SK-N-SH (cell line): ENCODE data around the gene PRKACB. TPM values are rescaled to one million over a fixed set of nuclear protein-coding genes. Genes with fewer than 3 reads are reported as not detected.

Experiments used
- CTCF ChIA-PET: fragments of 300-600, 350-600 bp; formaldehyde crosslinking; extraction: SDS; loops from one replicate; lab custom pipeline; 2021; lab: Yijun Ruan, JAX
- POLR2A ChIA-PET: fragments of 350-600 bp; sonication (Branson Sonifier 250); formaldehyde crosslinking; extraction: SDS; loops from one replicate; lab custom pipeline; 2020; ENCODE audit warnings: antibody characterized with exemption, inconsistent platforms; lab: Yijun Ruan, JAX
- DNase-seq: peaks from one replicate; pipeline ENCODE4 v3.0.0; 2012
- H2AFZ ChIP-seq: fragments of 200-600 bp; sonication (generic); 2 replicates; pipeline ENCODE4 v1.8.1; 2016; ENCODE audit warnings: antibody characterized with exemption, mild to moderate bottlenecking, low read depth
- H3F3A ChIP-seq: fragments of 200-600 bp; sonication (generic); replicated peaks from 2 replicates; pipeline ENCODE3; 2016; ENCODE audit warnings: antibody characterized with exemption, mild to moderate bottlenecking; ENCODE audit not compliant: insufficient read depth
- H3K27ac ChIP-seq, 2 experiments: fragments of 200-500 bp in 1 of 2; fragments of 200-600 bp in 1 of 2; sonication (Bioruptor generic) in 1 of 2; sonication (generic), shearing (Covaris generic) in 1 of 2; 2 replicates each; pipeline versions ENCODE4 v1.5.1 to v1.6.1; 2014 to 2016; ENCODE audit warnings: low read depth in 2 of 2, inconsistent platforms in 1 of 2, low read length in 1 of 2, mild to moderate bottlenecking in 1 of 2, mixed read lengths in 1 of 2
- H3K27me3 ChIP-seq: fragments of 200-600 bp; sonication (generic), shearing (Covaris generic); 2 replicates; pipeline ENCODE4 v1.6.1; 2016; ENCODE audit warnings: mixed run types; ENCODE audit not compliant: insufficient read depth
- H3K36me3 ChIP-seq, 2 experiments: fragments of 200-500 bp in 1 of 2; fragments of 200-600 bp in 1 of 2; sonication (Bioruptor generic) in 1 of 2; sonication (generic) in 1 of 2; replicated peaks in 1 of 2; 2 replicates each; pipeline versions ENCODE3 to v1.5.1; 2014 to 2016; ENCODE audit warnings: low read length in 1 of 2, mild to moderate bottlenecking in 1 of 2; ENCODE audit not compliant: insufficient read depth in 2 of 2, control insufficient read depth in 1 of 2
- H3K4me1 ChIP-seq, 2 experiments: fragments of 200-500 bp in 1 of 2; fragments of 200-600 bp in 1 of 2; sonication (Bioruptor generic) in 1 of 2; sonication (generic), shearing (Covaris generic) in 1 of 2; 2 replicates each; pipeline versions ENCODE4 v1.5.1 to v1.6.1; 2014 to 2016; ENCODE audit warnings: low read depth in 1 of 2, low read length in 1 of 2, mixed run types in 1 of 2; ENCODE audit not compliant: insufficient read depth in 2 of 2, control insufficient read depth in 1 of 2
- H3K4me2 ChIP-seq: fragments of 200-600 bp; sonication (generic), shearing (Covaris generic); 2 replicates; pipeline ENCODE4 v1.6.1; 2017; ENCODE audit warnings: mixed run types
- H3K4me3 ChIP-seq, 2 experiments: fragments of 200-500 bp in 1 of 2; fragments of 200-600 bp in 1 of 2; sonication (Bioruptor generic) in 1 of 2; sonication (generic), shearing (Covaris generic) in 1 of 2; 2 replicates each; pipeline versions ENCODE4 v1.5.1 to v1.8.1; 2014 to 2016; ENCODE audit warnings: low read depth in 2 of 2, inconsistent platforms in 1 of 2, low read length in 1 of 2, mild to moderate bottlenecking in 1 of 2, mixed read lengths in 1 of 2, moderate library complexity in 1 of 2
- H3K79me2 ChIP-seq: fragments of 200-600 bp; sonication (generic); 2 replicates; pipeline ENCODE4 v1.8.1; 2017; ENCODE audit warnings: mild to moderate bottlenecking; ENCODE audit not compliant: insufficient read depth
- H3K9ac ChIP-seq: fragments of 200-600 bp; sonication (generic); 2 replicates; pipeline ENCODE4 v1.6.1; 2017; ENCODE audit warnings: mixed run types
- H3K9me2 ChIP-seq: fragments of 200-600 bp; sonication (generic); 2 replicates; pipeline ENCODE4 v1.6.1; 2017; ENCODE audit warnings: mixed run types
- H3K9me3 ChIP-seq: fragments of 200-600 bp; sonication (generic); 2 replicates; pipeline ENCODE4 v1.6.1; 2017; ENCODE audit warnings: mixed run types, mild to moderate bottlenecking, moderate library complexity
- H4K20me1 ChIP-seq: fragments of 200-600 bp; sonication (generic); 2 replicates; pipeline ENCODE4 v1.6.1; 2017; ENCODE audit warnings: mild to moderate bottlenecking, mixed run types; ENCODE audit not compliant: insufficient read depth
- CHD2 ChIP-seq: fragments of 150-350 bp; IDR thresholded peaks from 2 replicates; pipeline ENCODE4 v1.6.1; 2018; ENCODE audit warnings: low read length; ENCODE audit not compliant: partially characterized antibody
- EP300 ChIP-seq, 2 experiments: IDR thresholded peaks; 2 replicates each; pipeline versions ENCODE4 v1.4.0 to v1.6.1; 2012; ENCODE audit warnings: borderline replicate concordance in 1 of 2, low read depth in 1 of 2, low read length in 1 of 2
- EZH2phosphoT487 ChIP-seq: fragments of 200-600 bp; sonication (generic); IDR thresholded peaks from 2 replicates; pipeline ENCODE4 v1.6.1; 2017; ENCODE audit warnings: low read depth, mixed run types, mild to moderate bottlenecking, antibody characterized with exemption, moderate library complexity, borderline replicate concordance
- FOXJ3 ChIP-seq: sonication (generic); formaldehyde crosslinking; IDR thresholded peaks from 2 replicates; pipeline ENCODE4 v1.5.1; 2020; ENCODE audit warnings: mild to moderate bottlenecking, missing genetic modification reagents
- GATA2 ChIP-seq: sonication (generic); formaldehyde crosslinking; IDR thresholded peaks from 2 replicates; pipeline ENCODE4 v1.5.0; 2020; ENCODE audit warnings: mild to moderate bottlenecking, missing genetic modification reagents
- JUND ChIP-seq: IDR thresholded peaks from 2 replicates; pipeline ENCODE4 v1.4.0; 2012
- NRF1 ChIP-seq: IDR thresholded peaks from 2 replicates; pipeline ENCODE4 v1.6.1; 2012; ENCODE audit warnings: low read depth, mild to moderate bottlenecking, low read length
- RAD21 ChIP-seq: IDR thresholded peaks from 2 replicates; pipeline ENCODE4 v1.6.1; 2012; ENCODE audit warnings: mild to moderate bottlenecking, low read length
- RCOR1 ChIP-seq: fragments of 150-350 bp; IDR thresholded peaks from 2 replicates; pipeline ENCODE4 v1.6.1; 2017; ENCODE audit warnings: antibody characterized with exemption, low read length
- RXRA ChIP-seq: IDR thresholded peaks from 2 replicates; pipeline ENCODE4 v1.4.0; 2012; ENCODE audit warnings: low read depth, mild to moderate bottlenecking, borderline replicate concordance
- SIN3A ChIP-seq: IDR thresholded peaks from 2 replicates; pipeline ENCODE4 v1.6.1; 2012; ENCODE audit warnings: low read depth, mild to moderate bottlenecking, low read length, moderate library complexity, borderline replicate concordance
- SMC3 ChIP-seq: IDR thresholded peaks from 2 replicates; pipeline ENCODE4 v1.6.1; 2012; ENCODE audit warnings: low read depth, low read length, improper control_type of control experiment
- TEAD4 ChIP-seq: IDR thresholded peaks from 2 replicates; pipeline ENCODE4 v1.4.0; 2012; ENCODE audit warnings: mild to moderate bottlenecking, borderline replicate concordance; ENCODE audit not compliant: insufficient read depth
- USF1 ChIP-seq: IDR thresholded peaks from 2 replicates; pipeline ENCODE4 v1.4.0; 2012; ENCODE audit warnings: low read depth, borderline replicate concordance
- USF2 ChIP-seq: fragments of 150-350 bp; IDR thresholded peaks from 2 replicates; pipeline ENCODE4 v1.6.1; 2017; ENCODE audit warnings: antibody characterized with exemption, low read length, low read depth, borderline replicate concordance
- YY1 ChIP-seq: IDR thresholded peaks from 2 replicates; pipeline ENCODE4 v1.4.0; 2012; ENCODE audit warnings: low read depth, mild to moderate bottlenecking
- WGBS: methylation state at CpG from one replicate; pipeline ENCODE4 v1.1.6; 2017; ENCODE audit warnings: low lambda C conversion rate; 5-methylcytosine and 5-hydroxymethylcytosine counted together
- polyA plus RNA-seq, 3 experiments: library from polyadenylated mRNA; depleted of rRNA; stranded (reverse); fragments of >200 nt; gene quantifications; 2 replicates each; pipeline ENCODE4 v1.2.3, GENCODE V29; 2012
- TF ChIP-seq, protein P1 (sequence below): IDR thresholded peaks from 2 replicates; pipeline ENCODE4; 2012

PRKACB gene
- polyA plus RNA-seq, 1 of the 3 experiments (the other 2 are of a cell fraction): 7.5 TPM

- H3F3A ChIP-seq: peaks cover 6% of the 10 kb centered on the region
- ChIA-PET CTCF (no interaction called here), POLR2A (no interaction called here)
- H3K4me3 ChIP-seq: no peak overlapping the region
- no peak overlapping the region for H3K27ac ChIP-seq
- H3K9me2 ChIP-seq: no peaks in the 10 kb centered on the region
- no peaks in the 10 kb centered on the region for H3K4me1 ChIP-seq
- DNase-seq: no peak
- H3K9me3 ChIP-seq: peaks cover 6% of the 10 kb centered on the region; the same call in 1 of the 2 replicates
- H3K4me2 ChIP-seq: no peak overlapping the region
- TF ChIP-seq RAD21: no peak
- no peak for TF ChIP-seq SMC3
- TF ChIP-seq SIN3A: no peak
- no peak for TF ChIP-seq EZH2phosphoT487
- no peak for TF ChIP-seq NRF1
- TF ChIP-seq CHD2: no peak
- TF ChIP-seq RXRA: no peak
- no peak for TF ChIP-seq EP300 (IDR thresholded peaks at IDR 0.05; ENCODE audit: borderline replicate concordance in 1 of 2, low read depth in 1 of 2, low read length in 1 of 2)
- TF ChIP-seq GATA2: no peak
- no peak for TF ChIP-seq FOXJ3 (CRISPR knock-in tag)
- TF ChIP-seq, protein P1, sequence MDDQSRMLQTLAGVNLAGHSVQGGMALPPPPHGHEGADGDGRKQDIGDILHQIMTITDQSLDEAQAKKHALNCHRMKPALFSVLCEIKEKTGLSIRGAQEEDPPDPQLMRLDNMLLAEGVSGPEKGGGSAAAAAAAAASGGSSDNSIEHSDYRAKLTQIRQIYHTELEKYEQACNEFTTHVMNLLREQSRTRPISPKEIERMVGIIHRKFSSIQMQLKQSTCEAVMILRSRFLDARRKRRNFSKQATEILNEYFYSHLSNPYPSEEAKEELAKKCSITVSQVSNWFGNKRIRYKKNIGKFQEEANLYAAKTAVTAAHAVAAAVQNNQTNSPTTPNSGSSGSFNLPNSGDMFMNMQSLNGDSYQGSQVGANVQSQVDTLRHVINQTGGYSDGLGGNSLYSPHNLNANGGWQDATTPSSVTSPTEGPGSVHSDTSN: no peak
- TF ChIP-seq JUND: no peak
- TF ChIP-seq USF2: no peak
- TF ChIP-seq RCOR1: no peak
- peaks cover 0 to 4% of the 10 kb centered on the region in 2 experiments for H3K36me3 ChIP-seq
- H3K79me2 ChIP-seq: peaks cover 58% of the 10 kb centered on the region
- H2AFZ ChIP-seq: no peak overlapping the region
- H3K9ac ChIP-seq: no peak overlapping the region
- no peaks in the 10 kb centered on the region for H3K27me3 ChIP-seq
- no peaks in the 10 kb centered on the region for H4K20me1 ChIP-seq
These were observed 47.9 kb upstream of the PRKACB start for GRCh38 chr1:84096176-84096575.

- Histone ChIP-seq H3K27ac (no peak overlapping the region), H3K4me3 (no peak overlapping the region), H3K4me1 (peaks cover 4 to 13% of the 10 kb centered on the region in 2 experiments; a peak in 3 of 4 replicates), H2AFZ (no peak overlapping the region), H3K27me3 (no peaks in the 10 kb centered on the region), H3K9ac (no peak overlapping the region), H3K4me2 (no peak overlapping the region), H3F3A (peaks cover 5% of the 10 kb centered on the region), H3K79me2 (peaks cover 24% of the 10 kb centered on the region), H4K20me1 (no peaks in the 10 kb centered on the region), H3K9me2 (no peaks in the 10 kb centered on the region), H3K9me3 (no peaks in the 10 kb centered on the region), H3K36me3 (no peaks in the 10 kb centered on the region)
- DNase-seq: no peak
- ChIA-PET CTCF (no interaction called here), POLR2A (no interaction called here)
- 63% methylated on average over 1 of the region's 1 CpG for WGBS
- TF ChIP-seq SIN3A (no peak), TEAD4 (no peak), EP300 (IDR thresholded peaks at IDR 0.05; ENCODE audit: borderline replicate concordance in 1 of 2, low read depth in 1 of 2, low read length in 1 of 2) (no peak), JUND (no peak), YY1 (no peak), RXRA (no peak), RAD21 (no peak), USF1 (no peak)
These were observed 42.9 kb upstream of the PRKACB start for GRCh38 chr1:84101204-84101603.
